HUES6 (cell line): ENCODE results near the gene ST8SIA4.

Source experiments
- H3K27ac ChIP-seq: 2 replicates; pipeline ENCODE4 v1.7.0; 2013; ENCODE audit warnings: low read depth, mild to moderate bottlenecking, low read length, inconsistent platforms
- H3K27me3 ChIP-seq: 2 replicates; pipeline ENCODE4 v1.6.1; 2013; ENCODE audit warnings: low read length; ENCODE audit not compliant: control insufficient read depth, insufficient read depth
- H3K36me3 ChIP-seq: 2 replicates; pipeline ENCODE4 v1.6.1; 2013; ENCODE audit warnings: low read length; ENCODE audit not compliant: control insufficient read depth, insufficient read depth
- H3K4me1 ChIP-seq: 2 replicates; pipeline ENCODE4 v1.6.1; 2013; ENCODE audit warnings: low read length; ENCODE audit not compliant: control insufficient read depth, insufficient read depth
- H3K4me3 ChIP-seq: 2 replicates; pipeline ENCODE4 v1.5.1; 2013; ENCODE audit warnings: low read depth, low read length
- H3K9ac ChIP-seq: one replicate; pipeline ENCODE4 v1.6.1; 2013; ENCODE audit warnings: mild to moderate bottlenecking, low read length
- H3K9me3 ChIP-seq: 2 replicates; pipeline ENCODE4 v1.6.1; 2013; ENCODE audit warnings: low read depth, low read length; ENCODE audit not compliant: control insufficient read depth, insufficient read depth

The ST8SIA4 gene

GRCh38 chr5:100903039-100903887 lies at the start of gene ST8SIA4:
TSS of gene ST8SIA4 (minus strand) at chr5:100903282. CDS start at chr5:100902955, 327 bp downstream.
- no peaks in the 10 kb centered on the region for H3K9me3 ChIP-seq
- H3K27me3 ChIP-seq = peaks cover 64% of the 10 kb centered on the region
- peak within 1 kb of the TSS; percentile 78 for H3K4me3 ChIP-seq
- H3K4me1 ChIP-seq = peaks cover 26% of the 10 kb centered on the region
- H3K36me3 ChIP-seq = no peaks in the 10 kb centered on the region
- peak within 1 kb of the TSS; percentile 17 for H3K9ac ChIP-seq
- H3K27ac ChIP-seq = no peak within 1 kb of the TSS

GRCh38 chr5:100950985-100951384 lies 47.9 kb upstream of the ST8SIA4 start:
- H3K9ac ChIP-seq = no peak overlapping the region
- H3K36me3 ChIP-seq = no peaks in the 10 kb centered on the region
- H3K9me3 ChIP-seq = peaks cover 3% of the 10 kb centered on the region; the same call in 1 of the 2 replicates
- no peaks in the 10 kb centered on the region for H3K27me3 ChIP-seq
- H3K27ac ChIP-seq = no peak overlapping the region
- no peak overlapping the region for H3K4me3 ChIP-seq
- no peaks in the 10 kb centered on the region for H3K4me1 ChIP-seq

GRCh38 chr5:100913298-100913697 lies 10.2 kb upstream of the ST8SIA4 start:
- Histone ChIP-seq H3K27me3 (no peaks in the 10 kb centered on the region), H3K36me3 (no peaks in the 10 kb centered on the region), H3K4me1 (no peaks in the 10 kb centered on the region), H3K9me3 (no peaks in the 10 kb centered on the region), H3K9ac (no peak overlapping the region), H3K27ac (no peak overlapping the region), H3K4me3 (no peak overlapping the region)

GRCh38 chr5:100909034-100909433 lies 6.0 kb upstream of the ST8SIA4 start:
- Histone ChIP-seq H3K4me3 (no peak overlapping the region), H3K27me3 (peaks cover 21% of the 10 kb centered on the region), H3K27ac (no peak overlapping the region), H3K9me3 (no peaks in the 10 kb centered on the region), H3K36me3 (no peaks in the 10 kb centered on the region), H3K4me1 (peaks cover 5% of the 10 kb centered on the region; the same call in 1 of the 2 replicates), H3K9ac (no peak overlapping the region)

GRCh38 chr5:100905259-100905914 lies 2.3 kb upstream of the ST8SIA4 start:
- Histone ChIP-seq H3K27ac (no peak overlapping the region), H3K36me3 (no peaks in the 10 kb centered on the region), H3K9ac (no peak overlapping the region), H3K4me1 (peaks cover 26% of the 10 kb centered on the region), H3K27me3 (peaks cover 56% of the 10 kb centered on the region), H3K4me3 (no peak overlapping the region), H3K9me3 (no peaks in the 10 kb centered on the region)

GRCh38 chr5:100904259-100904861 lies 1.3 kb upstream of the ST8SIA4 start:
- Histone ChIP-seq H3K27ac (no peak overlapping the region), H3K9ac (no peak overlapping the region), H3K27me3 (peaks cover 64% of the 10 kb centered on the region), H3K9me3 (no peaks in the 10 kb centered on the region), H3K36me3 (no peaks in the 10 kb centered on the region), H3K4me1 (peaks cover 26% of the 10 kb centered on the region), H3K4me3 (peak overlapping the region; percentile 78)

- H3K9ac ChIP-seq = peak overlapping the region; percentile 17
- H3K4me1 ChIP-seq = peaks cover 26% of the 10 kb centered on the region
- H3K4me3 ChIP-seq = peak overlapping the region; percentile 78
- no peak overlapping the region for H3K27ac ChIP-seq
- no peaks in the 10 kb centered on the region for H3K36me3 ChIP-seq
- H3K9me3 ChIP-seq = no peaks in the 10 kb centered on the region
- peaks cover 64% of the 10 kb centered on the region for H3K27me3 ChIP-seq
These were observed 543 bp downstream of the ST8SIA4 start for GRCh38 chr5:100902440-100903038.

GRCh38 chr5:100901821-100902341 lies 1.2 kb downstream of the ST8SIA4 start:
- peaks cover 64% of the 10 kb centered on the region for H3K27me3 ChIP-seq
- peak overlapping the region; percentile 34 for H3K9ac ChIP-seq
- peaks cover 26% of the 10 kb centered on the region for H3K4me1 ChIP-seq
- no peaks in the 10 kb centered on the region for H3K36me3 ChIP-seq
- peak overlapping the region; percentile 78 for H3K4me3 ChIP-seq
- no peaks in the 10 kb centered on the region for H3K9me3 ChIP-seq
- no peak overlapping the region for H3K27ac ChIP-seq

GRCh38 chr5:100900796-100901781 lies 2.0 kb downstream of the ST8SIA4 start:
- H3K36me3 ChIP-seq = no peaks in the 10 kb centered on the region
- peak overlapping the region; percentile 78 for H3K4me3 ChIP-seq
- H3K27me3 ChIP-seq = peaks cover 63% of the 10 kb centered on the region
- peak overlapping the region; percentile 71 for H3K9ac ChIP-seq
- no peaks in the 10 kb centered on the region for H3K9me3 ChIP-seq
- no peak overlapping the region for H3K27ac ChIP-seq
- peaks cover 26% of the 10 kb centered on the region for H3K4me1 ChIP-seq
